Measurements from ENCODE around the gene RHEX. TPM values are rescaled to one million over a fixed set of nuclear protein-coding genes. Genes with fewer than 3 reads are reported as not detected.

RHEX gene
- total and polyA plus RNA-seq, 11 donors: 0.16 to 0.60 (median 0.38) TPM; not detected in 5

DNA sequence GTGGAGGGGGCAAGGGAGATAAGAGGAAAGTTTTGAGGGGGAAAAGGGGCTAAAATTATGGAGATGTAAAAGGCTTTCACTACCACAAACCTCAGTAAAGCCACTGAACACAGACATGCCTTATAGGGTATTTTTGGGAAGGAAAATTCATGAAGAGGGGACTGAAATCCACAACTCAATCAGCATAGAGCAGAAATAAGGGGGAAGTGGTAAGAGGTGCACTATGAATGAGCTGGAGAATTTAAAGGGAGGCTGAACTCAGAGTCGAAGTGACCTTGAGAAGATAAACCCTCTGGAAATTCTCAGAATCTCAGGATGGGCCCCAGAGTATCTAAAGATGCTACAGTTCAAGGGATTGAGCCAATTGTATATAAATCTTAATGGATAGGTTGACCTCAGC lies 15.3 kb downstream of the RHEX start:
- Histone ChIP-seq H3K27me3 (peaks cover 0 to 5% (median 0%) of the 10 kb centered on the region in 9 donors), H3K9me3 (no peaks in the 10 kb centered on the region), H3K27ac (no peak overlapping the region), H3K4me3 (no peak overlapping the region), H3K36me3 (no peaks in the 10 kb centered on the region), H3K4me1 (peaks cover 0 to 16% (median 4%) of the 10 kb centered on the region in 12 donors)
- 53 to 79% (median 59%) methylated on average over 1 of the region's 1 CpG for WGBS, 4 donors
- ATAC-seq: no peak
- no peak for DNase-seq
- no peak for TF ChIP-seq POLR2A (IDR thresholded peaks at IDR 0.05)
- TF ChIP-seq, protein P1, sequence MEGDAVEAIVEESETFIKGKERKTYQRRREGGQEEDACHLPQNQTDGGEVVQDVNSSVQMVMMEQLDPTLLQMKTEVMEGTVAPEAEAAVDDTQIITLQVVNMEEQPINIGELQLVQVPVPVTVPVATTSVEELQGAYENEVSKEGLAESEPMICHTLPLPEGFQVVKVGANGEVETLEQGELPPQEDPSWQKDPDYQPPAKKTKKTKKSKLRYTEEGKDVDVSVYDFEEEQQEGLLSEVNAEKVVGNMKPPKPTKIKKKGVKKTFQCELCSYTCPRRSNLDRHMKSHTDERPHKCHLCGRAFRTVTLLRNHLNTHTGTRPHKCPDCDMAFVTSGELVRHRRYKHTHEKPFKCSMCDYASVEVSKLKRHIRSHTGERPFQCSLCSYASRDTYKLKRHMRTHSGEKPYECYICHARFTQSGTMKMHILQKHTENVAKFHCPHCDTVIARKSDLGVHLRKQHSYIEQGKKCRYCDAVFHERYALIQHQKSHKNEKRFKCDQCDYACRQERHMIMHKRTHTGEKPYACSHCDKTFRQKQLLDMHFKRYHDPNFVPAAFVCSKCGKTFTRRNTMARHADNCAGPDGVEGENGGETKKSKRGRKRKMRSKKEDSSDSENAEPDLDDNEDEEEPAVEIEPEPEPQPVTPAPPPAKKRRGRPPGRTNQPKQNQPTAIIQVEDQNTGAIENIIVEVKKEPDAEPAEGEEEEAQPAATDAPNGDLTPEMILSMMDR (IDR thresholded peaks at IDR 0.05): no peak
- intact Hi-C loops (cut with DNase I): no loop called here

DNA sequence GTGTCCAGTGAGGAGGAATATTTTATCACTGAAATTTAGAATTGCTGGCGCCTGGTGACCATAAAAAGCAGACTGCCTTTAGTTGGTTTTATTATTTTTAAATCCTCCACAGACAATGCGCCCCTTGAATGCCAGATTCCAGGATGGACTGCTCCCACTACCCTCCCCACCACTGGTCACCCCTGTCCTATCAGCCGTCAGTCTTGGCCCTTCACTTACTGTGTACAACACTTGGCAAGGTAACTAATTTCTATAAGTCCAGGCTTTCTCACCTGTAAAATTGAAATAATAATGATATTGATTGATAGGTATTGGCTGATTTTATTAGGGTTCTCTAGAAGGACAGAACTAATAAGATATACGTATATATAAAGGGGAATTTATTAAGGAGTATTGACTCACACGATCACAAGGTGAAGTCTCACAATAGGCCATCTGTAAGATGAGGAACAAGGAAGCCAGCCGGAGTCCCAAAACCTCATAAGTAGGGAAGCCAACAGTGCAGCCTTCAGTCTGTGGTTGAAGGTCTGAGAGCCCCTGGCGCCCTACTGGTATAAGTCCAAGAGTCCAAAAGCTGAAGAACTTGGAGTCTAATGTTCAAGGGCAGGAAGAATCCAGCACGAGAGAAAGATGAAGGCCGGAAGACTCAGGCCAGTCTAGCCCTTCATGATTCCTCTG lies 17.8 kb downstream of the RHEX start:
- Histone ChIP-seq H3K9me3 (no peaks in the 10 kb centered on the region), H3K4me1 (peaks cover 0 to 16% (median 4%) of the 10 kb centered on the region in 12 donors), H3K27ac (no peak overlapping the region), H3K36me3 (no peaks in the 10 kb centered on the region), H3K27me3 (peaks cover 0 to 8% (median 0%) of the 10 kb centered on the region in 9 donors), H3K4me3 (no peak overlapping the region)
- ATAC-seq: no peak
- TF ChIP-seq, protein P1 (IDR thresholded peaks at IDR 0.05): no peak
- TF ChIP-seq POLR2A (IDR thresholded peaks at IDR 0.05): no peak
- DNase-seq: no peak
- 82 to 87% (median 84%) methylated on average over 9 of the region's 9 CpGs for WGBS, 4 donors
- intact Hi-C loops (cut with DNase I): no loop called here

DNA sequence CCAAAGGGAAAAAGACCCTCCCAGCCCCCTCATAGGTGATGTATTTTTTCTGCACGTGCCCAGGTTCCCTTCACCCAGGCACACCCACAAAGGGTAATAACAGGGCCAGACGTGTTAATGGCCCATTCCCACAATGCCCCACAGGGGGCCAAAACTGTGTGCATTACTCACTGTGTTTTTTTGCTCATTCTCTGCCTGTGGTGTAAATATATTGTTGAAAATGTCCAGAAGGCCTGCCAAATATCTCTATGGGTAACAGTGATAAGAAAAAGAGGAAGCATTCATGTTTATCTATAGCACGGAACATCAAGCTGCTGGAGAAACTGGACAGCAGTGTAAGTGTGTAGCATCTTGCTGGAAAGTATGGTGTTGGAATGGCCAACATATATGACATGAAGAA lies 21.9 kb downstream of the RHEX start:
- DNase-seq (no peak), ATAC-seq (no peak)
- intact Hi-C loops (cut with DNase I): no loop called here
- TF ChIP-seq, protein P1 (IDR thresholded peaks at IDR 0.05): no peak
- no peak for TF ChIP-seq POLR2A (IDR thresholded peaks at IDR 0.05)
- H3K4me1 ChIP-seq: no peaks in the 10 kb centered on the region
- WGBS, 4 donors: 45 to 72% (median 54%) methylated on average over 3 of the region's 3 CpGs
- H3K27me3 ChIP-seq: peaks cover 0 to 4% (median 0%) of the 10 kb centered on the region in 9 donors
- H3K4me3 ChIP-seq: no peak overlapping the region
- no peak overlapping the region for H3K27ac ChIP-seq
- H3K36me3 ChIP-seq: no peaks in the 10 kb centered on the region
- H3K9me3 ChIP-seq: no peaks in the 10 kb centered on the region

DNA sequence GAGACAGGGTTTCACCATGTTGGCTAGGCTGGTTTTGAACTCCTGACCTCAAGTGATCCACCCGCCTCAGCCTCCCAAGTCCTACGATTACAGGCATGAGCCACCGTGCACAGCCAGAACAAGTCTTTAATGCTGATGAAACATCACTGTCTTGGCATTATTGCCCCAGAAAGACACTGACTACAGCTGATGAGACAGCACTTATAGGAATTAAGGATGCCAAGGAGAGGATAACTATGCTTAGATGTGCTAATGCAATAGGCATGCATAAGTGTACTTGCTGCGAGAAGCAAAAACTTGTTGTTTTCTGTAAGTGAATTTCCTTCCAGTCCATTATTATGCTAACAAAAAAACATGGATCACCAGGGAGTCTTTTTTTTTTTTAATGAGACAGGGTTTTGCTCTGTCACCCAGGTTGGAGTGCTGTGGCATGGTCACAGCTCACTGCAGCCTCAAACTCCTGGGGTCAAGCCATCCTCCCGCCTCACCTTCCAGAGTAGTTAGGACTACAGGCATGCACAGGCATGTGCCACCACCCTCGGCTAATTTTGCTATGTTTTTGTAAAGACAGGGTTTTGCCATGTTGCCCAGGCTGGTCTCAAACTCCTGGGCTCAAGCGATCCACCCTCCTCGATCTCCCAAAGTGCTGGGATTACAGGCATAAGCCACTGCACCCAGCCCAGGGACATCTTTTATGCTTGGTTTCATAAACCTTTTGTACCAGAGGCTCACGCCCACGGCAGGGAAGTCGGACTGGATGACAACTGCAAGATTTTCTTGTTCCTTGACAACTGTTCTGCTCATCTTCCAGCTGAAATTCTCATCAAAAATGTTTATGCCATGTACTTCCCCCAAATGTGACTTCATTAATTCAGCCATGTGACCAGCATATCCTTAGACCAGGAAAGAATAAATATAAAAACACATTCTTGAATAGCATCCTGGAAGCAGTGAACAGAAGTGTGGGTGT lies 23.1 kb downstream of the RHEX start:
- DNase-seq (no peak), ATAC-seq (no peak)
- Histone ChIP-seq H3K27ac (no peak overlapping the region), H3K9me3 (no peaks in the 10 kb centered on the region), H3K4me1 (no peaks in the 10 kb centered on the region), H3K27me3 (peaks cover 0 to 4% (median 0%) of the 10 kb centered on the region in 9 donors), H3K4me3 (no peak overlapping the region), H3K36me3 (no peaks in the 10 kb centered on the region)
- 70 to 82% (median 74%) methylated on average over 11 of the region's 11 CpGs for WGBS, 4 donors
- no peak for TF ChIP-seq POLR2A (IDR thresholded peaks at IDR 0.05)
- TF ChIP-seq, protein P1 (IDR thresholded peaks at IDR 0.05): no peak
- intact Hi-C loops (cut with DNase I): no loop called here

Data from heart left ventricle (tissue), 16 donors.